ENCODE results near the gene OSBPL2. TPM values are rescaled to one million over a fixed set of nuclear protein-coding genes. Genes with fewer than 3 reads are reported as not detected.

The OSBPL2 gene
- total RNA-seq, 2 experiments from 2014 or later: 52.8 to 54.4 TPM

DNA sequence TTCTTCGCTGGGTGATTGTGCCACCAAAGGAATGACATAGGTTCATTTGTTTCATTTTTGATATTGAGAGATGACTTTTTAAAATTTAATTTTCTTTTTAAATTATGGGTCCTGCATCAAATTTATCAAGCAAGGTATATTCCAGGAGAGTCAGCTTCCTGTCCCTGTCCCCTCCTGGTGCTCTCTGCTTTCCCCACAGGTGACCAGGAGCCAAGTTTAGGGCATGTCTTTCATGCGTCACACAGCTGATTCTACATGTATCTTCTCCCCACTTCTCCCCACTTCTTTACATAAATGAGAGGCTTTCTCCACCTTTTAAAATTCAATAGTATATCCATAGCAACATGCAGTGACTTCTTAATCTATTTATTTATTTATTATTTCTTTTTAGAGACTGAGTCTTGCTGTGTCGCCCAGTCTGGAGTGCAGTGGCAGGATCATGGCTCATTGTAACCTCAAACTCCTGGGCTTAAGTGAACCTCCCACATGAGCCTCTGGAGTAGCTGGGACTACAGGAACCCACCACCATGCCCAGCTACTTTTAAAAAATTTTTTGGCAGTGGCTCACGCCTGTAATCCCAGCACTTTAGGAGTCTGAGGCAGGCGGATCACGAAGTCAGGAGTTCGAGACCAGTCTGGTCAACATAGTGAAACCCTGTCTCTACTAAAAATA is 30.0 kb downstream of the OSBPL2 start:
- CTCF ChIA-PET: no interaction called here
- peaks cover 61% of the 10 kb centered on the region for H3K36me3 Mint-ChIP-seq (ENCODE audit: low read depth)
- no peaks in the 10 kb centered on the region for H3K9me3 Mint-ChIP-seq
- Histone ChIP-seq H3K27me3 (ENCODE audit: control insufficient read depth in 1 of 2, insufficient read depth in 2 of 2, low read length in 2 of 2) (no peaks in the 10 kb centered on the region), H3K36me3 (ENCODE audit: insufficient read depth, low read length) (peaks cover 62% of the 10 kb centered on the region), H3K4me1 (ENCODE audit: insufficient read depth, low read length) (no peaks in the 10 kb centered on the region), H3K4me3 (ENCODE audit: low read length) (no peak overlapping the region), H3K27ac (ENCODE audit: low read depth in 1 of 2, low read length in 2 of 2) (no peak overlapping the region), H3K9me3 (ENCODE audit: control insufficient read depth in 1 of 2, insufficient read depth in 1 of 2, low read length in 2 of 2) (no peaks in the 10 kb centered on the region)
- POLR2A ChIA-PET: no interaction called here
- TF ChIP-seq, protein P1, sequence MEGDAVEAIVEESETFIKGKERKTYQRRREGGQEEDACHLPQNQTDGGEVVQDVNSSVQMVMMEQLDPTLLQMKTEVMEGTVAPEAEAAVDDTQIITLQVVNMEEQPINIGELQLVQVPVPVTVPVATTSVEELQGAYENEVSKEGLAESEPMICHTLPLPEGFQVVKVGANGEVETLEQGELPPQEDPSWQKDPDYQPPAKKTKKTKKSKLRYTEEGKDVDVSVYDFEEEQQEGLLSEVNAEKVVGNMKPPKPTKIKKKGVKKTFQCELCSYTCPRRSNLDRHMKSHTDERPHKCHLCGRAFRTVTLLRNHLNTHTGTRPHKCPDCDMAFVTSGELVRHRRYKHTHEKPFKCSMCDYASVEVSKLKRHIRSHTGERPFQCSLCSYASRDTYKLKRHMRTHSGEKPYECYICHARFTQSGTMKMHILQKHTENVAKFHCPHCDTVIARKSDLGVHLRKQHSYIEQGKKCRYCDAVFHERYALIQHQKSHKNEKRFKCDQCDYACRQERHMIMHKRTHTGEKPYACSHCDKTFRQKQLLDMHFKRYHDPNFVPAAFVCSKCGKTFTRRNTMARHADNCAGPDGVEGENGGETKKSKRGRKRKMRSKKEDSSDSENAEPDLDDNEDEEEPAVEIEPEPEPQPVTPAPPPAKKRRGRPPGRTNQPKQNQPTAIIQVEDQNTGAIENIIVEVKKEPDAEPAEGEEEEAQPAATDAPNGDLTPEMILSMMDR (IDR thresholded peaks at IDR 0.05): no peak
- H3K4me3 Mint-ChIP-seq: no peak overlapping the region
- H3K4me1 Mint-ChIP-seq (ENCODE audit: low read depth): no peaks in the 10 kb centered on the region
- H3K27me3 Mint-ChIP-seq: no peaks in the 10 kb centered on the region
- DNase-seq (no peak), ATAC-seq (ENCODE audit: poor library complexity) (no peak)
- H3K27ac Mint-ChIP-seq: no peak overlapping the region
- intact Hi-C loops (cut with DNase I, micrococcal nuclease): no loop called here

DNA sequence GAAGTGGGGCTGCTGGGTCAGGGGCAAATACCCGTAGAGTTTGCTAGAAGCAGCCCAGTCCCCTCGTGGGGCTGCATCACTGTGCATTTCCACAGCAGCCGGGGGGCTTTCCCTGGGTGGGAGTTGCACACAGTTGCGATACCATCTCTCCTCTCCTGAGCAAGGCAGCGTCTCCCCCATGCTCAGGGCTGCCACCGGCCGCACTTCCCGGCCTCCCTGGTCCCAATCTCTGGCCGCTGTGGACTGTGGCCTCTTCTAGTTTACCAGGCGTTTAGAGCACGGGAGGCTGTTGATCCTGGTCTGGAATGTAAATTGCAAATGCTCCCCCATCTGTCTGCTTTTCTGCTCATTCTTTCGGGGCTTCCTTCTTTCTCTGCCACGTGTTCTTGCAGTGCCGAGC is 31.1 kb downstream of the OSBPL2 start:
- Mint-ChIP-seq H3K36me3 (ENCODE audit: low read depth) (peaks cover 61% of the 10 kb centered on the region), H3K9me3 (no peaks in the 10 kb centered on the region)
- CTCF ChIA-PET: no interaction called here

GRCh38 chr20:62269871-62270270 is 31.6 kb downstream of the OSBPL2 start:
- Mint-ChIP-seq H3K27ac (no peak overlapping the region), H3K9me3 (no peaks in the 10 kb centered on the region), H3K36me3 (ENCODE audit: low read depth) (peaks cover 61% of the 10 kb centered on the region), H3K27me3 (no peaks in the 10 kb centered on the region), H3K4me1 (ENCODE audit: low read depth) (no peaks in the 10 kb centered on the region), H3K4me3 (no peak overlapping the region)
- no peak overlapping the region for H3K4me3 ChIP-seq (ENCODE audit: low read length)
- H3K9me3 ChIP-seq (ENCODE audit: control insufficient read depth in 1 of 2, insufficient read depth in 1 of 2, low read length in 2 of 2): no peaks in the 10 kb centered on the region
- CTCF ChIA-PET: no interaction called here
- H3K27me3 ChIP-seq (ENCODE audit: control insufficient read depth in 1 of 2, insufficient read depth in 2 of 2, low read length in 2 of 2): no peaks in the 10 kb centered on the region
- no peak overlapping the region for H3K27ac ChIP-seq (ENCODE audit: low read depth in 1 of 2, low read length in 2 of 2)
- no peak for ATAC-seq (ENCODE audit: poor library complexity)
- no peaks in the 10 kb centered on the region for H3K4me1 ChIP-seq (ENCODE audit: insufficient read depth, low read length)
- no peak for DNase-seq
- POLR2A ChIA-PET: no interaction called here
- intact Hi-C loops (cut with DNase I, micrococcal nuclease): no loop called here
- peaks cover 63% of the 10 kb centered on the region for H3K36me3 ChIP-seq (ENCODE audit: insufficient read depth, low read length)
- TF ChIP-seq, protein P1 (IDR thresholded peaks at IDR 0.05): no peak

More for the DNA sequence above, 31.1 kb downstream of the OSBPL2 start:
- Histone ChIP-seq H3K27me3 (ENCODE audit: control insufficient read depth in 1 of 2, insufficient read depth in 2 of 2, low read length in 2 of 2) (no peaks in the 10 kb centered on the region), H3K36me3 (ENCODE audit: insufficient read depth, low read length) (peaks cover 63% of the 10 kb centered on the region), H3K27ac (ENCODE audit: low read depth in 1 of 2, low read length in 2 of 2) (no peak overlapping the region), H3K4me3 (ENCODE audit: low read length) (no peak overlapping the region), H3K9me3 (ENCODE audit: control insufficient read depth in 1 of 2, insufficient read depth in 1 of 2, low read length in 2 of 2) (no peaks in the 10 kb centered on the region), H3K4me1 (ENCODE audit: insufficient read depth, low read length) (no peaks in the 10 kb centered on the region)
- DNase-seq (no peak), ATAC-seq (ENCODE audit: poor library complexity) (no peak)
- no peaks in the 10 kb centered on the region for H3K4me1 Mint-ChIP-seq (ENCODE audit: low read depth)
- TF ChIP-seq, protein P1 (IDR thresholded peaks at IDR 0.05): no peak
- no peaks in the 10 kb centered on the region for H3K27me3 Mint-ChIP-seq
- intact Hi-C loops (cut with DNase I, micrococcal nuclease): no loop called here
- H3K27ac Mint-ChIP-seq: no peak overlapping the region
- H3K4me3 Mint-ChIP-seq: no peak overlapping the region
- POLR2A ChIA-PET: no interaction called here
